K562 (cell line): Measurements from ENCODE around the gene INTS1. TPM values are rescaled to one million over a fixed set of nuclear protein-coding genes. Genes with fewer than 3 reads are reported as not detected.
A peak's percentile ranks its signal among the peaks of the same experiment; 100 is the strongest.

Experiments
- CBFA2T3 ChIP-seq: fragments of 450-650 bp; IDR thresholded peaks from 2 replicates; pipeline ENCODE4 v1.6.1; 2017
- CREB1 ChIP-seq, 2 experiments: sonication (generic) in 1 of 2; formaldehyde crosslinking in 1 of 2; IDR thresholded peaks; 2 replicates each; pipeline versions ENCODE4 v1.6.1 to v1.8.0; 2012 to 2022; ENCODE audit warnings: inconsistent platforms in 1 of 2, mild to moderate bottlenecking in 1 of 2, missing genetic modification reagents in 1 of 2, moderate library complexity in 1 of 2
- ETV6 ChIP-seq, 3 experiments: fragments of 150-350 bp in 1 of 3; sonication (generic) in 1 of 3; formaldehyde crosslinking in 1 of 3; IDR thresholded peaks; 2 replicates each; pipeline versions ENCODE4 v1.6.1 to v1.8.0; 2014 to 2022; ENCODE audit warnings: borderline replicate concordance in 2 of 3, low read depth in 2 of 3, antibody characterized with exemption in 1 of 3, low read length in 1 of 3, mild to moderate bottlenecking in 1 of 3, missing genetic modification reagents in 1 of 3
- MBD1 ChIP-seq: fragments of 250-450 bp; sonication (Bioruptor Pico); IDR thresholded peaks from 2 replicates; pipeline ENCODE4 v1.8.0; 2022; ENCODE audit warnings: inconsistent platforms
- MCM3 ChIP-seq: fragments of 450-650 bp; IDR thresholded peaks from 2 replicates; pipeline ENCODE4 v1.6.1; 2016
- NKRF ChIP-seq: fragments of 450-650 bp; IDR thresholded peaks from 2 replicates; pipeline ENCODE4 v1.6.1; 2016; ENCODE audit warnings: borderline replicate concordance
- PRPF4 ChIP-seq: fragments of 200-400 bp; formaldehyde crosslinking; IDR thresholded peaks from one replicate; pipeline ENCODE4 v1.6.1; 2017; ENCODE audit warnings: low read length, low read depth, mild to moderate bottlenecking; ENCODE audit not compliant: insufficient read depth, poor library complexity, severe bottlenecking
- RBM15 ChIP-seq: fragments of 200-400 bp; formaldehyde crosslinking; IDR thresholded peaks from 2 replicates; pipeline ENCODE4 v1.6.1; 2018; ENCODE audit warnings: mild to moderate bottlenecking, low read length, moderate library complexity; ENCODE audit not compliant: insufficient read depth
- RCOR1 ChIP-seq, 2 experiments: IDR thresholded peaks; 2 replicates each; pipeline ENCODE4 v1.6.1; 2012; ENCODE audit warnings: low read depth in 2 of 2, low read length in 2 of 2, borderline replicate concordance in 1 of 2, improper control_type of control experiment in 1 of 2
- SFPQ ChIP-seq: fragments of 200-400 bp; formaldehyde crosslinking; IDR thresholded peaks from 2 replicates; pipeline ENCODE4 v1.6.1; 2017; ENCODE audit warnings: mild to moderate bottlenecking, low read depth, low read length, moderate library complexity
- SMAD1 ChIP-seq: fragments of 150-350 bp; IDR thresholded peaks from 2 replicates; pipeline ENCODE4 v1.6.1; 2014; ENCODE audit warnings: low read length, low read depth; ENCODE audit not compliant: partially characterized antibody
- SNAPC5 ChIP-seq: fragments of 250-450 bp; sonication (Bioruptor Pico); IDR thresholded peaks from 2 replicates; pipeline ENCODE4 v1.8.0; 2021; ENCODE audit warnings: moderate library complexity, mild to moderate bottlenecking, inconsistent platforms
- TARDBP ChIP-seq: fragments of 450-650 bp; IDR thresholded peaks from 2 replicates; pipeline ENCODE4 v1.6.1; 2016
- THRAP3 ChIP-seq: fragments of 450-650 bp; IDR thresholded peaks from 2 replicates; pipeline ENCODE4 v1.6.1; 2016; ENCODE audit warnings: mild to moderate bottlenecking, inconsistent platforms, borderline replicate concordance
- ZBTB2 ChIP-seq: fragments of 450-650 bp; IDR thresholded peaks from 2 replicates; pipeline ENCODE4 v1.6.1; 2016; ENCODE audit warnings: antibody characterized with exemption
- ZBTB8A ChIP-seq: fragments of 450-650 bp; IDR thresholded peaks from 2 replicates; pipeline ENCODE4 v1.6.1; 2018; ENCODE audit warnings: mild to moderate bottlenecking, moderate library complexity; ENCODE audit not compliant: partially characterized antibody
- ZNF217 ChIP-seq: sonication (generic); formaldehyde crosslinking; IDR thresholded peaks from 2 replicates; pipeline ENCODE4 v1.8.0; 2022; ENCODE audit warnings: mild to moderate bottlenecking, missing genetic modification reagents
- ZNF24 ChIP-seq: fragments of 450-650 bp; IDR thresholded peaks from 2 replicates; pipeline ENCODE4 v1.6.1; 2016
- ZNF431 ChIP-seq: sonication (generic); formaldehyde crosslinking; IDR thresholded peaks from 2 replicates; pipeline ENCODE4 v1.8.0; 2022; ENCODE audit warnings: mild to moderate bottlenecking, missing genetic modification reagents
- polyA plus RNA-seq, 8 experiments: library from polyadenylated mRNA; depleted of rRNA in 4 of 8; stranded (reverse) in 5 of 8; unstranded in 3 of 8; fragments of >200 nt; fragmentation: Nextera tagmentation in 2 of 8; fragmentation: Illumina TruSeq in 1 of 8; extraction: Ambion mirVana in 2 of 8; extraction: Trizol in 1 of 8; gene quantifications; 2 replicates each; pipeline versions ENCODE4 v1.2.1 to v1.2.3, GENCODE V29; 2011 to 2014; ENCODE audit warnings: inconsistent platforms in 1 of 8, missing spikeins in 1 of 8
- total RNA-seq, 7 experiments: library from RNA; depleted of rRNA in 6 of 7; stranded (reverse); fragments of >200 nt in 6 of 7; fragmentation: Illumina TruSeq in 2 of 7; extraction: Trizol in 2 of 7; gene quantifications; 2 replicates each; pipeline versions ENCODE4 v1.2.1 to v1.2.3, GENCODE V29; 2011 to 2021; ENCODE audit warnings: low replicate concordance in 1 of 7

Gene INTS1
- total and polyA plus RNA-seq, 9 of the 15 experiments (the other 6 are each of a cell fraction or from before 2014, with no cell fraction given): 0.34 to 119 (median 18.5) TPM

- TF ChIP-seq ZNF431 (no peak), SFPQ (no peak), CBFA2T3 (peak; percentile 46; the same call in 1 of the 2 replicates), SMAD1 (peak; percentile 34), ZNF217 (no peak), ETV6 (IDR thresholded peaks at IDR 0.05; ENCODE audit: borderline replicate concordance in 1 of 2, low read depth in 2 of 2, low read length in 1 of 2) (no peak), ETV6 (CRISPR knock-in tag; IDR thresholded peaks at IDR 0.05; ENCODE audit: borderline replicate concordance) (no peak; the same call in 1 of the 2 replicates), SNAPC5 (CRISPR knock-in tag) (no peak), TARDBP (no peak), MCM3 (no peak), THRAP3 (0 out of 2 replicates have a peak, but pooled peaks have one; percentile 47), MBD1 (CRISPR knock-in tag) (no peak), CREB1 (IDR thresholded peaks at IDR 0.05) (no peak; the same call in 1 of the 2 replicates), CREB1 (CRISPR knock-in tag; IDR thresholded peaks at IDR 0.05) (peak; percentile 61), RBM15 (no peak), RCOR1 (IDR thresholded peaks at IDR 0.05; ENCODE audit: borderline replicate concordance in 1 of 2, low read depth in 2 of 2, low read length in 2 of 2) (peak; percentile 79 to 98; a peak in 3 of 4 replicates), NKRF (peak; percentile 69), ZBTB2 (peak; percentile 49; the same call in 1 of the 2 replicates), ZBTB8A (no peak), PRPF4 (no peak), ZNF24 (peak; percentile 81)
Measured at GRCh38 chr7:1460821-1461645, 43.2 kb downstream of the INTS1 start (continued).
